Measurements from ENCODE around the gene CDKL1. TPM values are rescaled to one million over a fixed set of nuclear protein-coding genes. Genes with fewer than 3 reads are reported as not detected.

CDKL1 gene
- total RNA-seq, 1 experiment from 2014 or later: 5.4 TPM

DNA sequence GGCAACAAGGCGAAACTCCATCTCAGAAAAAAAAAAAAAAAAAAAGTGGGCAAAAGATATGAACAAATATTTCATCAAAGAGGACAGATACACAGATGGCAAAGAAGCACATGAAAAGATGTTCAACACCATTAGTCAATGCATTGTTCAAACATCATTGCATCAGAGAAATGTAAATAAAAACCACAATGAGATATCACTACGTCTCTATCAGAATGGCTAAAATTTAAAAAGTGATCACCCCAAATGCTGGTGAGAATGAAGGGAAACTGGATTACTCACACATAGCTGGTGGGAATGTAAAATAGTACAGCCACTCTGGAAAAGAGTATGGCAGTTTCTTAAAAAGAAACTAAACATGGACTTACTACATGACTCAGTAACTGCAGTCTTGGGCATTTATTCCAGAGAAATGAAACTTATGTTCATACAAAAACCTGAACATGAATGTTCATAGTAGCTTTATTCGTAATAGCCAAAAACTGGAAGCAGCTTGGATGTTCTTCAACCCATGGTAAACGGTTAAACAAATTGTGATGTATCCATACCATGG lies 88.2 kb downstream of the CDKL1 start:
- DNase-seq: no peak
- BruUV-seq (replicated peaks): no TSS peak
- no peaks in the 10 kb centered on the region for H3K36me3 ChIP-seq (ENCODE audit: control insufficient read depth, insufficient read depth, low read length)

DNA sequence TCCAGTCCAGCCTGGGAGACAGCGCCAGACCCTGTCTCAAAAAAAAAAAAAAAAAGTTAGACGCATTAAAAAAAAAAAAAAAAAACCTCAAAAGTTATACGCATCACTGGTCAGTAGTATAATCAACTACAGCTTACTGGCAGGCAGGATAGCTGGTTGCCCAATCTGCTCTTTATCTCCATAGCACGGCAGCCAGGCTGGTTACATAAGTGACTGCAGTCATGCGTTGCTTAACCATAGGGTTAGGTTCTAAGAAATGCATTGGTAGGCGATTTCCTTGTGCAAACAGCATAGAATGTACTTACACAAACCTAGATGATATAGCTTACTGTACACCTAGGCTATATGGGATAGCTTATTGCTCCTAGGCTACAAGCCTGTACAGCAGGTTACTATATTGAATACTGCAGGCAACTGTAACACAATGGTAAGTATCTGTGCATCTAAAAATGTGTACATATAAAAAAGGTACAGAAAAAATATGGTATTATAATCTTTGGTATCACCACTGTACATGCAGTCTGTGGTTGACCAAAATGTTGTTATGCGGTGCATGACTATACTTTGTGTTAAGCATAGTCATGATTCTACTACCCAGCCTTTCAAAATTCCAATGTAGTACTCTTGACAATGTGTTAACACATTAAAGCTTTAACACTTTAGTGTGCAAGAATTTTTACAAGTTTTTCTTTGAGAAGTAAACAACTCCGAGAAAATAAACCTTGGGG lies 92.8 kb downstream of the CDKL1 start:
- TF ChIP-seq, protein P1, sequence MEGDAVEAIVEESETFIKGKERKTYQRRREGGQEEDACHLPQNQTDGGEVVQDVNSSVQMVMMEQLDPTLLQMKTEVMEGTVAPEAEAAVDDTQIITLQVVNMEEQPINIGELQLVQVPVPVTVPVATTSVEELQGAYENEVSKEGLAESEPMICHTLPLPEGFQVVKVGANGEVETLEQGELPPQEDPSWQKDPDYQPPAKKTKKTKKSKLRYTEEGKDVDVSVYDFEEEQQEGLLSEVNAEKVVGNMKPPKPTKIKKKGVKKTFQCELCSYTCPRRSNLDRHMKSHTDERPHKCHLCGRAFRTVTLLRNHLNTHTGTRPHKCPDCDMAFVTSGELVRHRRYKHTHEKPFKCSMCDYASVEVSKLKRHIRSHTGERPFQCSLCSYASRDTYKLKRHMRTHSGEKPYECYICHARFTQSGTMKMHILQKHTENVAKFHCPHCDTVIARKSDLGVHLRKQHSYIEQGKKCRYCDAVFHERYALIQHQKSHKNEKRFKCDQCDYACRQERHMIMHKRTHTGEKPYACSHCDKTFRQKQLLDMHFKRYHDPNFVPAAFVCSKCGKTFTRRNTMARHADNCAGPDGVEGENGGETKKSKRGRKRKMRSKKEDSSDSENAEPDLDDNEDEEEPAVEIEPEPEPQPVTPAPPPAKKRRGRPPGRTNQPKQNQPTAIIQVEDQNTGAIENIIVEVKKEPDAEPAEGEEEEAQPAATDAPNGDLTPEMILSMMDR (IDR thresholded peaks at IDR 0.05; ENCODE audit: insufficient read depth in 1 of 2, low read depth in 1 of 2, low read length in 1 of 2, severe bottlenecking in 1 of 2, unreplicated experiment in 1 of 2): no peak
- Mint-ChIP-seq H3K4me3 (ENCODE audit: unreplicated experiment) (no peak overlapping the region), H3K4me1 (ENCODE audit: low read depth, unreplicated experiment) (peaks cover 6% of the 10 kb centered on the region), H3K27me3 (ENCODE audit: insufficient read depth, unreplicated experiment) (no peaks in the 10 kb centered on the region), H3K36me3 (ENCODE audit: insufficient read depth, unreplicated experiment) (peaks cover 6% of the 10 kb centered on the region), H3K9me3 (ENCODE audit: unreplicated experiment) (no peaks in the 10 kb centered on the region), H3K27ac (ENCODE audit: unreplicated experiment) (no peak overlapping the region)
- ChIA-PET POLR2A (interaction anchor here (2.4 kb wide), 1 partner anchor 8 kb away, joined by 5 read pairs; the partner anchor contains the start of genes DMAC2L and L2HGDH), CTCF (interaction anchor here (0.7 to 1.7 kb wide), 2 partner anchors 9 to 14 kb away, joined by 4 to 9 read pairs; partner anchors contain the start of genes DMAC2L and L2HGDH)
- BruUV-seq (replicated peaks): no TSS peak
- Histone ChIP-seq H3K9me3 (no peaks in the 10 kb centered on the region), H3K36me3 (ENCODE audit: control insufficient read depth, insufficient read depth, low read length) (no peaks in the 10 kb centered on the region), H3K4me1 (peaks cover 10% of the 10 kb centered on the region; the same call in 1 of the 2 replicates), H3K4me3 (ENCODE audit: low read depth, low read length) (no peak overlapping the region), H3K27me3 (replicated peaks; ENCODE audit: control insufficient read depth, insufficient read depth, low read length) (no peaks in the 10 kb centered on the region)
- peak; percentile 79 to 86 for DNase-seq
- intact Hi-C loops (cut with micrococcal nuclease; ENCODE audit: unreplicated experiment): no loop called here

More for the DNA sequence above, 88.2 kb downstream of the CDKL1 start:
- CTCF ChIA-PET: interaction anchor here (0.7 kb wide), 1 partner anchor 12 kb away, joined by 6 read pairs; no protein-coding TSS in a partner anchor
- TF ChIP-seq, protein P1 (IDR thresholded peaks at IDR 0.05; ENCODE audit: insufficient read depth in 1 of 2, low read depth in 1 of 2, low read length in 1 of 2, severe bottlenecking in 1 of 2, unreplicated experiment in 1 of 2): no peak
- no peak overlapping the region for H3K4me3 Mint-ChIP-seq (ENCODE audit: unreplicated experiment)
- peaks cover 7% of the 10 kb centered on the region for H3K4me1 Mint-ChIP-seq (ENCODE audit: low read depth, unreplicated experiment)
- H3K9me3 Mint-ChIP-seq (ENCODE audit: unreplicated experiment): no peaks in the 10 kb centered on the region
- peaks cover 24% of the 10 kb centered on the region for H3K36me3 Mint-ChIP-seq (ENCODE audit: insufficient read depth, unreplicated experiment)
- no peaks in the 10 kb centered on the region for H3K27me3 Mint-ChIP-seq (ENCODE audit: insufficient read depth, unreplicated experiment)
- POLR2A ChIA-PET: no interaction called here
- Histone ChIP-seq H3K27me3 (replicated peaks; ENCODE audit: control insufficient read depth, insufficient read depth, low read length) (no peaks in the 10 kb centered on the region), H3K4me3 (ENCODE audit: low read depth, low read length) (no peak overlapping the region), H3K9me3 (no peaks in the 10 kb centered on the region), H3K4me1 (peaks cover 10% of the 10 kb centered on the region; the same call in 1 of the 2 replicates)
- H3K27ac Mint-ChIP-seq (ENCODE audit: unreplicated experiment): no peak overlapping the region
- intact Hi-C loops (cut with micrococcal nuclease; ENCODE audit: unreplicated experiment): no loop called here

DNA sequence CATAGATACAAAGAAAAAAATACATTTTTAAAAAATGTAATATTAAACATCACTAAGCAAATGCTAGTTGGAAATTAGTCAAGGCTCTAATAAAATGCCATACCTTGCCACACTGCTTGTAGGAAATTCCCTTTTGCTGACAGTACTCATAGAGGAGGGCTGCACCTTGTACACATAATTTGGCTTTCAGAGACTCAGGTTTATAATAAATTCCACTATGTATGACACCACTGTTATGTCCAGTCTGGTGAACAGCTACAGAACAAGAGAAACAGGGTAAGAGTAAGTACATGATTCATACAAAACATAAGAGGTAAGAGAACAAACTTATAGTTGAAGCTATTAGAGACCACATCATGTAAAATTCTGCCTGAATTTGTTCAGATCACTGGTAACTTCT lies 94.8 kb downstream of the CDKL1 start:
- Mint-ChIP-seq H3K36me3 (ENCODE audit: insufficient read depth, unreplicated experiment) (no peaks in the 10 kb centered on the region), H3K27ac (ENCODE audit: unreplicated experiment) (no peak overlapping the region), H3K9me3 (ENCODE audit: unreplicated experiment) (no peaks in the 10 kb centered on the region), H3K4me1 (ENCODE audit: low read depth, unreplicated experiment) (peaks cover 6% of the 10 kb centered on the region), H3K4me3 (ENCODE audit: unreplicated experiment) (no peak overlapping the region), H3K27me3 (ENCODE audit: insufficient read depth, unreplicated experiment) (no peaks in the 10 kb centered on the region)
- H3K27me3 ChIP-seq (replicated peaks; ENCODE audit: control insufficient read depth, insufficient read depth, low read length): no peaks in the 10 kb centered on the region
- ChIA-PET CTCF (interaction anchor here (0.6 kb wide), 1 partner anchor 11 kb away, joined by 5 read pairs; no protein-coding TSS in a partner anchor), POLR2A (interaction anchor here (2.4 kb wide), 1 partner anchor 10 kb away, joined by 5 read pairs; the partner anchor contains the start of genes DMAC2L and L2HGDH)
- no peak overlapping the region for H3K4me3 ChIP-seq (ENCODE audit: low read depth, low read length)
- TF ChIP-seq, protein P1 (IDR thresholded peaks at IDR 0.05; ENCODE audit: insufficient read depth in 1 of 2, low read depth in 1 of 2, low read length in 1 of 2, severe bottlenecking in 1 of 2, unreplicated experiment in 1 of 2): no peak
- H3K4me1 ChIP-seq: peaks cover 6% of the 10 kb centered on the region; the same call in 1 of the 2 replicates
- BruUV-seq (replicated peaks): no TSS peak
- intact Hi-C loops (cut with micrococcal nuclease; ENCODE audit: unreplicated experiment): no loop called here
- DNase-seq: no peak
- H3K9me3 ChIP-seq: no peaks in the 10 kb centered on the region
- no peaks in the 10 kb centered on the region for H3K36me3 ChIP-seq (ENCODE audit: control insufficient read depth, insufficient read depth, low read length)
